HCT116 (cell line): Measurements from ENCODE around the gene ZBTB42.

Experiments used
- EGR1 ChIP-seq: IDR thresholded peaks from 2 replicates; pipeline ENCODE4 v1.6.1; 2012; ENCODE audit warnings: low read depth
- EZH2phosphoT487 ChIP-seq: fragments of 200-600 bp; IDR thresholded peaks from 2 replicates; pipeline ENCODE4 v1.6.1; 2018; ENCODE audit warnings: antibody characterized with exemption, borderline replicate concordance
- SP1 ChIP-seq: IDR thresholded peaks from 2 replicates; pipeline ENCODE4 v1.6.1; 2012; ENCODE audit warnings: low read depth

DNA sequence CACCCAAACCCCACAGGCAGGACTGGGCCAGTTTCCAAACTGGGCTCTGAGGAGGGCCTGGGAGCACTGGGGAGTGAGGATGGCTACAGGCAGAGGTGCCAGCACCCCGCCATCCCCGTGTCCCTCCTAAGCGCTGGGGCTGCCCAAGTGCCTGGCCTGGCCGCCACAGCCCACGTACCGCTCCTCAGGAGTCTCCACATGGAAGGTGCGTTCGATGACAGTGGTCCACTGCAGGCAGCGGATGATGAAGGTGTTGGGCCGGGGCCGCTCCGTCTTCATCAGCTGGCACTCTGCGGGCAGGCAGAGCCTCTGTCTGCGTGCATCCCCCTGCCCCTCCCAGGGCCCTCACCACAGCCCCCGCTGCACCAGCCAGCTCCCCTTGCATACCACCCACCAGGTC, 24.4 kb upstream of the ZBTB42 start:
- TF ChIP-seq EZH2phosphoT487 (no peak), SP1 (no peak), EGR1 (no peak)
